Measurements from ENCODE around the gene PLA2G2A. TPM values are rescaled to one million over a fixed set of nuclear protein-coding genes. Genes with fewer than 3 reads are reported as not detected.

PLA2G2A gene
- total RNA-seq, 1 experiment from 2014 or later = 7.1 TPM

- Histone ChIP-seq H3K27ac (ENCODE audit: insufficient read length, low read depth, low read length) (no peak overlapping the region), H3K27me3 (ENCODE audit: insufficient read depth, low read length) (peaks cover 3% of the 10 kb centered on the region; the same call in 1 of the 2 replicates), H2BK15ac (ENCODE audit: low read depth, low read length) (no peak overlapping the region), H2BK5ac (ENCODE audit: insufficient read length, low read length) (no peak overlapping the region), H4K5ac (ENCODE audit: insufficient read length, low read depth, low read length) (no peak overlapping the region), H4K20me1 (ENCODE audit: control insufficient read depth, insufficient read depth, insufficient read length) (no peaks in the 10 kb centered on the region), H3T11ph (ENCODE audit: low read length) (no peak overlapping the region), H3K4me2 (ENCODE audit: insufficient read depth, insufficient read length, low read length) (no peak overlapping the region), H3K23ac (ENCODE audit: insufficient read length, low read depth, low read length) (no peak overlapping the region), H3K23me2 (ENCODE audit: insufficient read length, low read depth, low read length, poor library complexity, severe bottlenecking) (no peaks in the 10 kb centered on the region), H2AK5ac (ENCODE audit: insufficient read length, low read length) (no peak overlapping the region), H2BK20ac (ENCODE audit: low read depth, low read length, poor library complexity, severe bottlenecking) (no peak overlapping the region), H3K79me1 (ENCODE audit: insufficient read depth, low read depth, low read length, poor library complexity, severe bottlenecking) (no peaks in the 10 kb centered on the region), H4K8ac (replicated peaks; ENCODE audit: insufficient read length, low read depth, low read length) (no peak overlapping the region), H3K14ac (ENCODE audit: insufficient read depth, low read length) (no peak overlapping the region), H3K18ac (ENCODE audit: insufficient read length, low read depth, low read length) (no peak overlapping the region), H2BK120ac (ENCODE audit: low read depth, low read length, poor library complexity, severe bottlenecking) (no peak overlapping the region), H3K9me3 (ENCODE audit: control insufficient read depth, low read depth, low read length) (no peaks in the 10 kb centered on the region), H3K56ac (ENCODE audit: insufficient read length, low read depth, low read length) (no peak overlapping the region), H3K4ac (ENCODE audit: low read depth, low read length) (no peak overlapping the region), H2AFZ (ENCODE audit: low read length) (no peak overlapping the region), H3K9ac (ENCODE audit: extremely low read depth, insufficient read length, low read length) (no peak overlapping the region), H3K79me2 (ENCODE audit: insufficient read depth, low read length) (no peaks in the 10 kb centered on the region), H2BK12ac (ENCODE audit: insufficient read length, low read depth, low read length) (no peak overlapping the region), H3K4me1 (ENCODE audit: insufficient read depth, low read length) (peaks cover 4% of the 10 kb centered on the region; the same call in 1 of the 2 replicates), H4K91ac (ENCODE audit: insufficient read length, low read depth, low read length) (no peak overlapping the region)
- H3K9me3 Mint-ChIP-seq = peaks cover 0 to 2% of the 10 kb centered on the region in 2 experiments; a peak in 1 of 5 replicates
- H3K4me3 Mint-ChIP-seq = no peak overlapping the region
- H3K27me3 Mint-ChIP-seq (ENCODE audit: low read depth) = peaks cover 5% of the 10 kb centered on the region; the same call in 1 of the 2 replicates
- no CpG with 5 or more reads among the region's 6 CpGs for WGBS (ENCODE audit: extremely low coverage, insufficient read length, low lambda C conversion rate)
- H3K36me3 Mint-ChIP-seq (ENCODE audit: insufficient read depth in 1 of 3, low read depth in 3 of 3) = no peaks in the 10 kb centered on the region
- H3K4me1 Mint-ChIP-seq = peaks cover 4 to 11% of the 10 kb centered on the region in 2 experiments
- peak overlapping the region in 1 of 3 experiments; percentile 46; a peak in 1 of 7 replicates for H3K27ac Mint-ChIP-seq
- no peak for DNase-seq
- TF ChIP-seq CTCF (conservative IDR thresholded peaks at IDR 0.05) = no peak
Observed at GRCh38 chr1:19946331-19946751, 33.1 kb downstream of the PLA2G2A start.

Data from H9 (cell line).